Skeletal muscle satellite cell (primary cell): Measurements from ENCODE around the gene OMP.
A peak's percentile ranks its signal among the peaks of the same experiment; 100 is the strongest.

ENCODE experiments used
- H3K27me3 ChIP-seq: 2 replicates; pipeline ENCODE4 v1.7.0; 2013; ENCODE audit warnings: low read length; ENCODE audit not compliant: control insufficient read depth, insufficient read depth
- H3K36me3 ChIP-seq: 2 replicates; pipeline ENCODE4 v1.7.0; 2013; ENCODE audit warnings: mild to moderate bottlenecking, control low read depth, low read length; ENCODE audit not compliant: insufficient read depth
- H3K4me1 ChIP-seq: 2 replicates; pipeline ENCODE4 v1.7.0; 2013; ENCODE audit warnings: low read length; ENCODE audit not compliant: control insufficient read depth, insufficient read depth
- H3K4me2 ChIP-seq: 2 replicates; pipeline ENCODE4 v1.7.0; 2013; ENCODE audit warnings: mild to moderate bottlenecking, low read length
- H3K4me3 ChIP-seq: 2 replicates; pipeline ENCODE4 v1.7.0; 2013; ENCODE audit warnings: low read length
- H3K9ac ChIP-seq: 2 replicates; pipeline ENCODE4 v1.7.0; 2013; ENCODE audit warnings: mild to moderate bottlenecking, low read depth, low read length, moderate library complexity
- H3K9me3 ChIP-seq: replicated peaks from 2 replicates; pipeline ENCODE4 v1.7.0; 2013; ENCODE audit warnings: mild to moderate bottlenecking, control low read depth, low read length

OMP gene

GRCh38 chr11:77081976-77082836 is 20.4 kb upstream of the OMP start:
- Histone ChIP-seq H3K4me2 (peak overlapping the region; percentile 55), H3K9me3 (no peaks in the 10 kb centered on the region), H3K9ac (peak overlapping the region; percentile 54), H3K4me1 (peaks cover 29% of the 10 kb centered on the region), H3K27me3 (no peaks in the 10 kb centered on the region), H3K4me3 (no peak overlapping the region), H3K36me3 (peaks cover 19% of the 10 kb centered on the region)

- peak overlapping the region; percentile 54 for H3K9ac ChIP-seq
- no peak overlapping the region for H3K4me3 ChIP-seq
- H3K4me2 ChIP-seq, result peak overlapping the region; percentile 55
- no peaks in the 10 kb centered on the region for H3K9me3 ChIP-seq
- no peaks in the 10 kb centered on the region for H3K27me3 ChIP-seq
- peaks cover 22% of the 10 kb centered on the region for H3K36me3 ChIP-seq
- H3K4me1 ChIP-seq, result peaks cover 29% of the 10 kb centered on the region
Observed at GRCh38 chr11:77082838-77083565, 19.6 kb upstream of the OMP start.

- H3K9ac ChIP-seq, result no peak overlapping the region
- H3K27me3 ChIP-seq, result no peaks in the 10 kb centered on the region
Observed at GRCh38 chr11:77083566-77084245, 18.9 kb upstream of the OMP start.

GRCh38 chr11:77084581-77085191 is 18.0 kb upstream of the OMP start:
- Histone ChIP-seq H3K9ac (no peak overlapping the region), H3K36me3 (peaks cover 26% of the 10 kb centered on the region), H3K9me3 (no peaks in the 10 kb centered on the region), H3K4me2 (no peak overlapping the region), H3K27me3 (no peaks in the 10 kb centered on the region), H3K4me3 (no peak overlapping the region), H3K4me1 (peaks cover 29% of the 10 kb centered on the region)

More at GRCh38 chr11:77083566-77084245, 18.9 kb upstream of the OMP start:
- H3K4me3 ChIP-seq, result no peak overlapping the region
- no peak overlapping the region for H3K4me2 ChIP-seq
- H3K4me1 ChIP-seq, result peaks cover 29% of the 10 kb centered on the region
- H3K9me3 ChIP-seq, result no peaks in the 10 kb centered on the region
- peaks cover 22% of the 10 kb centered on the region for H3K36me3 ChIP-seq

- Histone ChIP-seq H3K27me3 (no peaks in the 10 kb centered on the region), H3K4me3 (no peak overlapping the region), H3K36me3 (peaks cover 28% of the 10 kb centered on the region), H3K4me2 (no peak overlapping the region), H3K9me3 (no peaks in the 10 kb centered on the region), H3K9ac (no peak overlapping the region), H3K4me1 (peaks cover 27% of the 10 kb centered on the region)
Observed at GRCh38 chr11:77085652-77086051, 17.0 kb upstream of the OMP start.

- H3K9me3 ChIP-seq, result no peaks in the 10 kb centered on the region
- no peak overlapping the region for H3K9ac ChIP-seq
- H3K27me3 ChIP-seq, result no peaks in the 10 kb centered on the region
- H3K4me2 ChIP-seq, result no peak overlapping the region
- H3K4me3 ChIP-seq, result no peak overlapping the region
- H3K36me3 ChIP-seq, result peaks cover 27% of the 10 kb centered on the region
- peaks cover 17% of the 10 kb centered on the region for H3K4me1 ChIP-seq
Observed at GRCh38 chr11:77086521-77087472, 15.8 kb upstream of the OMP start.

GRCh38 chr11:77087723-77088225 is 14.9 kb upstream of the OMP start:
- no peak overlapping the region for H3K9ac ChIP-seq
- no peaks in the 10 kb centered on the region for H3K27me3 ChIP-seq
- no peak overlapping the region for H3K4me2 ChIP-seq
- no peaks in the 10 kb centered on the region for H3K9me3 ChIP-seq
- H3K36me3 ChIP-seq, result peaks cover 27% of the 10 kb centered on the region
- peaks cover 7% of the 10 kb centered on the region for H3K4me1 ChIP-seq
- H3K4me3 ChIP-seq, result no peak overlapping the region

GRCh38 chr11:77088236-77089003 is 14.2 kb upstream of the OMP start:
- Histone ChIP-seq H3K4me2 (no peak overlapping the region), H3K4me3 (no peak overlapping the region), H3K9me3 (no peaks in the 10 kb centered on the region), H3K36me3 (peaks cover 27% of the 10 kb centered on the region), H3K4me1 (peaks cover under 1% of the 10 kb centered on the region), H3K9ac (no peak overlapping the region), H3K27me3 (no peaks in the 10 kb centered on the region)

- Histone ChIP-seq H3K36me3 (peaks cover 30% of the 10 kb centered on the region), H3K4me2 (no peak overlapping the region), H3K27me3 (no peaks in the 10 kb centered on the region), H3K9ac (no peak overlapping the region), H3K9me3 (no peaks in the 10 kb centered on the region), H3K4me3 (no peak overlapping the region), H3K4me1 (no peaks in the 10 kb centered on the region)
Observed at GRCh38 chr11:77089004-77089545, 13.6 kb upstream of the OMP start.

- no peak overlapping the region for H3K4me2 ChIP-seq
- H3K9me3 ChIP-seq, result no peaks in the 10 kb centered on the region
- no peak overlapping the region for H3K4me3 ChIP-seq
- no peak overlapping the region for H3K9ac ChIP-seq
- H3K36me3 ChIP-seq, result peaks cover 34% of the 10 kb centered on the region
- H3K4me1 ChIP-seq, result no peaks in the 10 kb centered on the region
- H3K27me3 ChIP-seq, result no peaks in the 10 kb centered on the region
Observed at GRCh38 chr11:77090046-77090372, 12.6 kb upstream of the OMP start.
